Thymus (tissue), 11 donors: ENCODE data around the gene RXRB. TPM values are rescaled to one million over a fixed set of nuclear protein-coding genes. Genes with fewer than 3 reads are reported as not detected.

Experiments
- DNase-seq, 9 donors: peaks; one replicate each; pipeline ENCODE4 v3.0.0-alpha.2; 2013; ENCODE audit warnings: low spot score in 9 of 9, low read depth in 6 of 9, missing footprints in 1 of 9
- H3K27ac ChIP-seq, 2 donors: one replicate each; pipeline ENCODE4 v1.5.1; 2013; ENCODE audit warnings: control low read depth in 1 of 2, low read depth in 1 of 2, low read length in 1 of 2, mild to moderate bottlenecking in 1 of 2, moderate library complexity in 1 of 2
- H3K27me3 ChIP-seq, 2 donors: one replicate each; pipeline ENCODE4 v1.5.1; 2013; ENCODE audit warnings: low read length in 1 of 2; ENCODE audit not compliant: control insufficient read depth in 2 of 2, insufficient read depth in 1 of 2
- H3K36me3 ChIP-seq, 2 donors: one replicate each; pipeline ENCODE4 v1.5.1; 2013; ENCODE audit warnings: low read length in 1 of 2, mild to moderate bottlenecking in 1 of 2, moderate library complexity in 1 of 2; ENCODE audit not compliant: control insufficient read depth in 2 of 2, insufficient read depth in 2 of 2
- H3K4me1 ChIP-seq, 2 donors: one replicate each; pipeline ENCODE4 v1.5.1; 2013; ENCODE audit warnings: low read length in 2 of 2; ENCODE audit not compliant: control insufficient read depth in 2 of 2, insufficient read depth in 2 of 2
- H3K4me3 ChIP-seq, 2 donors: one replicate each; pipeline ENCODE4 v1.5.1; 2013; ENCODE audit warnings: low read length in 2 of 2, control low read depth in 1 of 2, mild to moderate bottlenecking in 1 of 2
- H3K9me3 ChIP-seq, 2 donors: one replicate each; pipeline ENCODE4 v1.5.1; 2013; ENCODE audit warnings: low read length in 1 of 2, mild to moderate bottlenecking in 1 of 2; ENCODE audit not compliant: control insufficient read depth in 2 of 2, insufficient read depth in 1 of 2
- WGBS: extraction: QIAGEN DNeasy Blood & Tissue Kit; methylation state at CpG from one replicate; pipeline ENCODE4 v1.1.7; 2013; 5-methylcytosine and 5-hydroxymethylcytosine counted together
- polyA plus RNA-seq: library from polyadenylated mRNA; stranded (reverse); fragments of 200-250 nt; gene quantifications from one replicate; pipeline ENCODE4 v1.2.3, GENCODE V29; 2013
- total RNA-seq: library from RNA; stranded (reverse); fragments of 120-200 nt; gene quantifications from one replicate; pipeline ENCODE4 v1.2.4, GENCODE V29; 2013
- donor health status: healthy.

RXRB gene
- total and polyA plus RNA-seq, 2 donors = 19.4 to 60.7 TPM

- Histone ChIP-seq H3K9me3 (peaks cover 0 to 8% of the 10 kb centered on the region in 2 donors), H3K36me3 (no peaks in the 10 kb centered on the region), H3K4me1 (no peaks in the 10 kb centered on the region), H3K27ac (no peak overlapping the region), H3K27me3 (peaks cover 0 to 8% of the 10 kb centered on the region in 2 donors), H3K4me3 (no peak overlapping the region)
- peak in 3 of 9 donors; percentile 17 to 37 (median 24) for DNase-seq
- 50% methylated on average over 8 of the region's 8 CpGs for WGBS
These were observed 52.4 kb downstream of the RXRB start for GRCh38 chr6:33147807-33148666.

DNA sequence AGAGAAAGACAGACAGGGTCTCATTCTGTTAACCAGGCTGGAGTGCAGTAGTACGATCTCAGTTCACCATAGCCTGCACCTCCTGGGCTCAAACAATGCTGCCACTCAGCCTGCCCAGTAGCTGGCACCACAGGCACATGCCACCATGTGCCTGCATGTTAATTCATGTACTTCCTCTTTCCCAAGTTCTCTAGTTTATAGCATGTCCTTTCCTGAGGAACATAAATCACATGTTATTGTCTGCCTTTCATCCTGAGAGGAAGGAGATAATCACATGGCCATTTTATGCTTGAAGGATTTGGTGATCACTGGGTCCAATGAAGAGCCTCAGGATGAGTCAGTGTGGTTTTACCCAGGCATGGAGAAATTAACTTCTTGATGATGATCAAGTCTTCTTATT, 56.1 kb downstream of the RXRB start:
- H3K4me3 ChIP-seq = no peak overlapping the region
- no peaks in the 10 kb centered on the region for H3K36me3 ChIP-seq
- H3K9me3 ChIP-seq = peaks cover 0 to 3% of the 10 kb centered on the region in 2 donors
- no peak for DNase-seq
- H3K4me1 ChIP-seq = no peaks in the 10 kb centered on the region
- 8% methylated on average over 1 of the region's 1 CpG for WGBS
- H3K27ac ChIP-seq = no peak overlapping the region
- H3K27me3 ChIP-seq = peaks cover 0 to 13% of the 10 kb centered on the region in 2 donors

Other genes starting within 250 kb of the RXRB start
- gene HLA-DMA, start 247.6 kb downstream of the RXRB start, total RNA-seq = 85.0 TPM
- 161 TPM for gene HLA-DMA, start 247.6 kb downstream of the RXRB start, polyA plus RNA-seq
- gene BRD2, start 232.1 kb downstream of the RXRB start, total RNA-seq = 113 TPM
- 119 TPM for gene BRD2, start 232.1 kb downstream of the RXRB start, polyA plus RNA-seq
- 38.8 TPM for gene HLA-DOA, start 191.1 kb downstream of the RXRB start, total RNA-seq
- 27.9 TPM for gene HLA-DOA, start 191.1 kb downstream of the RXRB start, polyA plus RNA-seq
- 700 TPM for gene HLA-DPA1, start 127.0 kb downstream of the RXRB start, total RNA-seq
- gene HLA-DPA1, start 127.0 kb downstream of the RXRB start, polyA plus RNA-seq = 332 TPM
- 306 TPM for gene HLA-DPB1, start 124.7 kb downstream of the RXRB start, total RNA-seq
- gene HLA-DPB1, start 124.7 kb downstream of the RXRB start, polyA plus RNA-seq = 575 TPM
- gene COL11A2, start 8.2 kb downstream of the RXRB start, total RNA-seq = 2.1 TPM
- gene COL11A2, start 8.2 kb downstream of the RXRB start, polyA plus RNA-seq = 5.5 TPM
- gene SLC39A7, start 202 bp upstream of the RXRB start, total RNA-seq = 32.1 TPM
- gene SLC39A7, start 202 bp upstream of the RXRB start, polyA plus RNA-seq = 43.0 TPM
- gene HSD17B8, start 4.0 kb upstream of the RXRB start, total RNA-seq = 31.3 TPM
- 15.7 TPM for gene HSD17B8, start 4.0 kb upstream of the RXRB start, polyA plus RNA-seq
- 35.0 TPM for gene RING1, start 7.8 kb upstream of the RXRB start, total RNA-seq
- 62.6 TPM for gene RING1, start 7.8 kb upstream of the RXRB start, polyA plus RNA-seq
- gene VPS52, start 71.2 kb upstream of the RXRB start, total RNA-seq = 26.3 TPM
- 59.0 TPM for gene VPS52, start 71.2 kb upstream of the RXRB start, polyA plus RNA-seq
- gene RPS18, start 71.4 kb upstream of the RXRB start, total RNA-seq = 5,201 TPM
- gene RPS18, start 71.4 kb upstream of the RXRB start, polyA plus RNA-seq = 5,710 TPM
- 9.0 TPM for gene B3GALT4, start 76.5 kb upstream of the RXRB start, total RNA-seq
- gene B3GALT4, start 76.5 kb upstream of the RXRB start, polyA plus RNA-seq = 14.9 TPM
- 48.6 TPM for gene WDR46, start 88.6 kb upstream of the RXRB start, total RNA-seq
- 68.6 TPM for gene WDR46, start 88.6 kb upstream of the RXRB start, polyA plus RNA-seq
- gene PFDN6, start 88.9 kb upstream of the RXRB start, total RNA-seq = 92.8 TPM
- gene PFDN6, start 88.9 kb upstream of the RXRB start, polyA plus RNA-seq = 171 TPM
- gene RGL2, start 98.3 kb upstream of the RXRB start, total RNA-seq = 19.9 TPM
- 120 TPM for gene RGL2, start 98.3 kb upstream of the RXRB start, polyA plus RNA-seq
- 37.7 TPM for gene TAPBP, start 113.4 kb upstream of the RXRB start, total RNA-seq
- 57.0 TPM for gene TAPBP, start 113.4 kb upstream of the RXRB start, polyA plus RNA-seq
- 10.3 TPM for gene ZBTB22, start 117.1 kb upstream of the RXRB start, total RNA-seq
- gene ZBTB22, start 117.1 kb upstream of the RXRB start, polyA plus RNA-seq = 15.5 TPM
- gene DAXX, start 122.3 kb upstream of the RXRB start, total RNA-seq = 45.0 TPM
- gene DAXX, start 122.3 kb upstream of the RXRB start, polyA plus RNA-seq = 48.1 TPM
- gene KIFC1, start 191.2 kb upstream of the RXRB start, total RNA-seq = 34.3 TPM
- gene KIFC1, start 191.2 kb upstream of the RXRB start, polyA plus RNA-seq = 5.5 TPM
- gene PHF1, start 210.3 kb upstream of the RXRB start, total RNA-seq = 16.3 TPM
- gene PHF1, start 210.3 kb upstream of the RXRB start, polyA plus RNA-seq = 141 TPM
- 136 TPM for gene CUTA, start 217.4 kb upstream of the RXRB start, total RNA-seq
- gene CUTA, start 217.4 kb upstream of the RXRB start, polyA plus RNA-seq = 199 TPM
- gene SYNGAP1, start 219.4 kb upstream of the RXRB start, total RNA-seq = 3.0 TPM
- gene SYNGAP1, start 219.4 kb upstream of the RXRB start, polyA plus RNA-seq = 26.7 TPM